ENCODE measurements around the gene GNG4. TPM values are rescaled to one million over a fixed set of nuclear protein-coding genes. Genes with fewer than 3 reads are reported as not detected.
A peak's percentile ranks its signal among the peaks of the same experiment; 100 is the strongest.

GNG4 gene
- total RNA-seq, 1 donor = under 0.01 TPM

GRCh38 chr1:235608278-235608677 lies 41.3 kb downstream of the GNG4 start:
- H3K4me2 ChIP-seq (ENCODE audit: insufficient read depth, low read length) = no peak overlapping the region
- TF ChIP-seq CTCF (IDR thresholded peaks at IDR 0.05; ENCODE audit: extremely low read depth, low read depth, low read length) = no peak
- no peak overlapping the region for H2AFZ ChIP-seq (ENCODE audit: low read length)
- no peak for DNase-seq (ENCODE audit: insufficient read length, low spot score, missing footprints)
- H3K79me2 ChIP-seq (ENCODE audit: insufficient read depth, low read length) = no peaks in the 10 kb centered on the region
- no peak overlapping the region for H3K27ac ChIP-seq (ENCODE audit: low read depth, low read length)
- H3K4me1 ChIP-seq (ENCODE audit: insufficient read depth, low read length) = no peaks in the 10 kb centered on the region
- H3K27me3 ChIP-seq (ENCODE audit: insufficient read depth, low read length) = no peaks in the 10 kb centered on the region
- H3K9me3 ChIP-seq (ENCODE audit: low read depth, low read length) = no peaks in the 10 kb centered on the region
- H4K20me1 ChIP-seq (ENCODE audit: insufficient read depth, low read length) = no peaks in the 10 kb centered on the region
- no peak overlapping the region for H3K4me3 ChIP-seq (ENCODE audit: insufficient read depth, low read length)
- no peaks in the 10 kb centered on the region for H3K36me3 ChIP-seq (ENCODE audit: insufficient read depth, low read length)

GRCh38 chr1:235607284-235607683 lies 42.3 kb downstream of the GNG4 start:
- no peaks in the 10 kb centered on the region for H3K27me3 ChIP-seq (ENCODE audit: insufficient read depth, low read length)
- H3K4me1 ChIP-seq (ENCODE audit: insufficient read depth, low read length) = no peaks in the 10 kb centered on the region
- H3K4me3 ChIP-seq (ENCODE audit: insufficient read depth, low read length) = no peak overlapping the region
- DNase-seq (ENCODE audit: insufficient read length, low spot score, missing footprints) = no peak
- no peaks in the 10 kb centered on the region for H4K20me1 ChIP-seq (ENCODE audit: insufficient read depth, low read length)
- no peak overlapping the region for H3K27ac ChIP-seq (ENCODE audit: low read depth, low read length)
- no peaks in the 10 kb centered on the region for H3K36me3 ChIP-seq (ENCODE audit: insufficient read depth, low read length)
- no peaks in the 10 kb centered on the region for H3K9me3 ChIP-seq (ENCODE audit: low read depth, low read length)
- H3K4me2 ChIP-seq (ENCODE audit: insufficient read depth, low read length) = no peak overlapping the region
- TF ChIP-seq CTCF (IDR thresholded peaks at IDR 0.05; ENCODE audit: extremely low read depth, low read depth, low read length) = no peak
- H3K79me2 ChIP-seq (ENCODE audit: insufficient read depth, low read length) = no peaks in the 10 kb centered on the region
- H2AFZ ChIP-seq (ENCODE audit: low read length) = no peak overlapping the region

GRCh38 chr1:235601104-235601503 lies 48.5 kb downstream of the GNG4 start:
- Histone ChIP-seq H3K36me3 (ENCODE audit: insufficient read depth, low read length) (no peaks in the 10 kb centered on the region), H3K4me3 (ENCODE audit: insufficient read depth, low read length) (no peak overlapping the region), H4K20me1 (ENCODE audit: insufficient read depth, low read length) (no peaks in the 10 kb centered on the region), H2AFZ (ENCODE audit: low read length) (no peak overlapping the region), H3K9me3 (ENCODE audit: low read depth, low read length) (no peaks in the 10 kb centered on the region), H3K79me2 (ENCODE audit: insufficient read depth, low read length) (no peaks in the 10 kb centered on the region), H3K27ac (ENCODE audit: low read depth, low read length) (no peak overlapping the region), H3K27me3 (ENCODE audit: insufficient read depth, low read length) (no peaks in the 10 kb centered on the region), H3K4me2 (ENCODE audit: insufficient read depth, low read length) (no peak overlapping the region), H3K4me1 (ENCODE audit: insufficient read depth, low read length) (no peaks in the 10 kb centered on the region)
- peak; percentile 66 for TF ChIP-seq CTCF (IDR thresholded peaks at IDR 0.05; ENCODE audit: extremely low read depth, low read depth, low read length)
- no peak for DNase-seq (ENCODE audit: insufficient read length, low spot score, missing footprints)

DNA sequence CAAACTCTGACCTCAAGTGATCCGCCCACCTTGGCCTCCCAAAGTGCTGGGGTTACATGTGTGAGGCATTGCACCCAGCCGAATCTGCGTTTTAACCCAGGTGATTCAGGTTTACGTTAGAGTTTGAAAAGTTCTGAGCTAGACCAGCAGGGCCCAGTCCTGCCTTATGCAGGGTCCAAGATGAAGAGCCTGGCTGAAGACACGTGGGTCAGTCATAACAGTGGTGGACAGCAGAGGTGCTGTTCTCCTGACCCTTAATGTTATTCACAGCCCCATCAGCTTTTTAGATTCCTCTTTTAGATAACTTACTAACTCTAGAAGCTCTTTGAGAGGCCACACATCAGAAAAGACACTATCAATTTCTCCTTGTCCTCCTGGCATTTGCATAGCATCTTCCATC lies 50.0 kb downstream of the GNG4 start:
- Histone ChIP-seq H2AFZ (ENCODE audit: low read length) (no peak overlapping the region), H3K4me1 (ENCODE audit: insufficient read depth, low read length) (no peaks in the 10 kb centered on the region), H3K4me3 (ENCODE audit: insufficient read depth, low read length) (no peak overlapping the region), H4K20me1 (ENCODE audit: insufficient read depth, low read length) (no peaks in the 10 kb centered on the region), H3K9me3 (ENCODE audit: low read depth, low read length) (no peaks in the 10 kb centered on the region), H3K27me3 (ENCODE audit: insufficient read depth, low read length) (no peaks in the 10 kb centered on the region), H3K79me2 (ENCODE audit: insufficient read depth, low read length) (no peaks in the 10 kb centered on the region), H3K36me3 (ENCODE audit: insufficient read depth, low read length) (no peaks in the 10 kb centered on the region), H3K4me2 (ENCODE audit: insufficient read depth, low read length) (no peak overlapping the region), H3K27ac (ENCODE audit: low read depth, low read length) (no peak overlapping the region)
- TF ChIP-seq CTCF (IDR thresholded peaks at IDR 0.05; ENCODE audit: extremely low read depth, low read depth, low read length) = no peak
- no peak for DNase-seq (ENCODE audit: insufficient read length, low spot score, missing footprints)

Data from osteoblast (primary cell).